ENCODE results near the gene ZP4.

GRCh38 chr1:237910834-237911233, 20.1 kb upstream of the ZP4 start:
- TF ChIP-seq, protein P1, sequence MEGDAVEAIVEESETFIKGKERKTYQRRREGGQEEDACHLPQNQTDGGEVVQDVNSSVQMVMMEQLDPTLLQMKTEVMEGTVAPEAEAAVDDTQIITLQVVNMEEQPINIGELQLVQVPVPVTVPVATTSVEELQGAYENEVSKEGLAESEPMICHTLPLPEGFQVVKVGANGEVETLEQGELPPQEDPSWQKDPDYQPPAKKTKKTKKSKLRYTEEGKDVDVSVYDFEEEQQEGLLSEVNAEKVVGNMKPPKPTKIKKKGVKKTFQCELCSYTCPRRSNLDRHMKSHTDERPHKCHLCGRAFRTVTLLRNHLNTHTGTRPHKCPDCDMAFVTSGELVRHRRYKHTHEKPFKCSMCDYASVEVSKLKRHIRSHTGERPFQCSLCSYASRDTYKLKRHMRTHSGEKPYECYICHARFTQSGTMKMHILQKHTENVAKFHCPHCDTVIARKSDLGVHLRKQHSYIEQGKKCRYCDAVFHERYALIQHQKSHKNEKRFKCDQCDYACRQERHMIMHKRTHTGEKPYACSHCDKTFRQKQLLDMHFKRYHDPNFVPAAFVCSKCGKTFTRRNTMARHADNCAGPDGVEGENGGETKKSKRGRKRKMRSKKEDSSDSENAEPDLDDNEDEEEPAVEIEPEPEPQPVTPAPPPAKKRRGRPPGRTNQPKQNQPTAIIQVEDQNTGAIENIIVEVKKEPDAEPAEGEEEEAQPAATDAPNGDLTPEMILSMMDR (conservative IDR thresholded peaks at IDR 0.05): no peak
- no peak for TF ChIP-seq ZFX (IDR thresholded peaks at IDR 0.05)

All from C4-2B (cell line).